Astrocyte (in vitro differentiated cells and primary cell): ENCODE measurements around the gene VCAM1.

Source experiments
- EZH2 ChIP-seq: IDR thresholded peaks from 2 replicates; pipeline ENCODE4 v1.6.1; 2012; ENCODE audit warnings: mild to moderate bottlenecking, low read length, inconsistent platforms; ENCODE audit not compliant: insufficient read depth
- TF ChIP-seq, protein P1 (sequence below): IDR thresholded peaks from 2 replicates; pipeline ENCODE4 v1.5.1; 2011; ENCODE audit warnings: low read depth, mild to moderate bottlenecking, inconsistent platforms, low read length, moderate library complexity; ENCODE audit not compliant: insufficient read depth

- TF ChIP-seq, protein P1, sequence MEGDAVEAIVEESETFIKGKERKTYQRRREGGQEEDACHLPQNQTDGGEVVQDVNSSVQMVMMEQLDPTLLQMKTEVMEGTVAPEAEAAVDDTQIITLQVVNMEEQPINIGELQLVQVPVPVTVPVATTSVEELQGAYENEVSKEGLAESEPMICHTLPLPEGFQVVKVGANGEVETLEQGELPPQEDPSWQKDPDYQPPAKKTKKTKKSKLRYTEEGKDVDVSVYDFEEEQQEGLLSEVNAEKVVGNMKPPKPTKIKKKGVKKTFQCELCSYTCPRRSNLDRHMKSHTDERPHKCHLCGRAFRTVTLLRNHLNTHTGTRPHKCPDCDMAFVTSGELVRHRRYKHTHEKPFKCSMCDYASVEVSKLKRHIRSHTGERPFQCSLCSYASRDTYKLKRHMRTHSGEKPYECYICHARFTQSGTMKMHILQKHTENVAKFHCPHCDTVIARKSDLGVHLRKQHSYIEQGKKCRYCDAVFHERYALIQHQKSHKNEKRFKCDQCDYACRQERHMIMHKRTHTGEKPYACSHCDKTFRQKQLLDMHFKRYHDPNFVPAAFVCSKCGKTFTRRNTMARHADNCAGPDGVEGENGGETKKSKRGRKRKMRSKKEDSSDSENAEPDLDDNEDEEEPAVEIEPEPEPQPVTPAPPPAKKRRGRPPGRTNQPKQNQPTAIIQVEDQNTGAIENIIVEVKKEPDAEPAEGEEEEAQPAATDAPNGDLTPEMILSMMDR, result no peak
- no peak for TF ChIP-seq EZH2
Measured at GRCh38 chr1:100734676-100735075, 15.1 kb downstream of the VCAM1 start.
